GM23338 (cell line): ENCODE results near the gene SLC2A13. TPM values are rescaled to one million over a fixed set of nuclear protein-coding genes. Genes with fewer than 3 reads are reported as not detected.

Experiments
- ATAC-seq: fragments of 200-7000 bp; cut with Tn5 transposase; 3 replicates; pipeline ENCODE4 v1.9.1; 2020
- DNase-seq: peaks from one replicate; pipeline ENCODE4 v3.0.0-alpha.2; 2015; ENCODE audit warnings: low spot score
- H2AFZ ChIP-seq: fragments of 200-600 bp; sonication (generic); 2 replicates; pipeline ENCODE4 v1.8.0; 2016; ENCODE audit warnings: antibody characterized with exemption, mild to moderate bottlenecking, moderate library complexity
- H3F3A ChIP-seq: fragments of 200-600 bp; sonication (generic); replicated peaks from 2 replicates; pipeline ENCODE4 v1.8.0; 2017; ENCODE audit warnings: antibody characterized with exemption, mixed run types, low read depth
- H3K27ac ChIP-seq: fragments of 200-600 bp; sonication (generic); 2 replicates; pipeline ENCODE4 v1.6.1; 2016; ENCODE audit warnings: low read depth
- H3K27me3 ChIP-seq: fragments of 200-600 bp; sonication (generic); 2 replicates; pipeline ENCODE4 v1.8.0; 2016; ENCODE audit warnings: mild to moderate bottlenecking, mixed run types, moderate library complexity; ENCODE audit not compliant: insufficient read depth
- H3K36me3 ChIP-seq: fragments of 200-600 bp; sonication (generic); 2 replicates; pipeline ENCODE4 v1.8.0; 2016; ENCODE audit warnings: mild to moderate bottlenecking; ENCODE audit not compliant: insufficient read depth
- H3K4me1 ChIP-seq: fragments of 200-600 bp; sonication (generic); 2 replicates; pipeline ENCODE4 v1.8.0; 2016; ENCODE audit warnings: mild to moderate bottlenecking, moderate library complexity; ENCODE audit not compliant: insufficient read depth
- H3K4me2 ChIP-seq: fragments of 200-600 bp; sonication (generic); 2 replicates; pipeline ENCODE4 v1.7.1; 2017; ENCODE audit warnings: mixed run types
- H3K4me3 ChIP-seq: fragments of 200-600 bp; sonication (generic); 2 replicates; pipeline ENCODE4 v1.6.1; 2016; ENCODE audit warnings: mixed run types
- H3K79me2 ChIP-seq: fragments of 200-600 bp; sonication (generic); replicated peaks from 2 replicates; pipeline ENCODE4 v1.8.0; 2017; ENCODE audit warnings: mild to moderate bottlenecking; ENCODE audit not compliant: insufficient read depth
- H3K9me2 ChIP-seq: fragments of 200-600 bp; sonication (generic); 2 replicates; pipeline ENCODE4 v1.8.0; 2017; ENCODE audit not compliant: insufficient read depth
- H4K20me1 ChIP-seq: fragments of 200-600 bp; sonication (generic); replicated peaks from 2 replicates; pipeline ENCODE4 v1.8.0; 2017; ENCODE audit warnings: mild to moderate bottlenecking; ENCODE audit not compliant: insufficient read depth
- H3K27ac Mint-ChIP-seq: 2 replicates; pipeline ENCODE4 v1.8.0; 2020; ENCODE audit warnings: inconsistent platforms, mild to moderate bottlenecking, moderate library complexity, mixed read lengths
- H3K27me3 Mint-ChIP-seq: 3 replicates; pipeline ENCODE4 v1.8.0; 2022; ENCODE audit warnings: low read depth, mild to moderate bottlenecking, moderate library complexity, mixed read lengths, inconsistent platforms; ENCODE audit not compliant: insufficient read depth, poor library complexity
- H3K36me3 Mint-ChIP-seq: 3 replicates; pipeline ENCODE4 v1.8.0; 2021; ENCODE audit warnings: low read depth, mild to moderate bottlenecking, inconsistent platforms, moderate library complexity, mixed read lengths
- H3K4me1 Mint-ChIP-seq: 3 replicates; pipeline ENCODE4 v1.8.0; 2020; ENCODE audit warnings: mild to moderate bottlenecking, inconsistent platforms, mixed read lengths
- H3K4me3 Mint-ChIP-seq: 3 replicates; pipeline ENCODE4 v1.8.0; 2021; ENCODE audit warnings: moderate library complexity, mild to moderate bottlenecking, inconsistent platforms, mixed read lengths
- H3K9me3 Mint-ChIP-seq: 3 replicates; pipeline ENCODE4 v1.8.0; 2020; ENCODE audit warnings: moderate library complexity, mild to moderate bottlenecking, inconsistent platforms, mixed read lengths
- CREB1 ChIP-seq: fragments of 250-450 bp; sonication (Bioruptor Pico); IDR thresholded peaks from 2 replicates; pipeline ENCODE4 v1.5.0; 2020; ENCODE audit warnings: low read depth, mild to moderate bottlenecking, moderate library complexity
- CTCF ChIP-seq, 2 experiments: fragments of 200-600 bp in 1 of 2; sonication (generic) in 1 of 2; conservative IDR thresholded peaks; 2 replicates each; pipeline versions ENCODE4 v1.5.1 to v1.6.1; 2016 to 2017; ENCODE audit warnings: antibody characterized with exemption in 2 of 2, low read depth in 2 of 2, mild to moderate bottlenecking in 2 of 2, moderate library complexity in 1 of 2
- ETS1 ChIP-seq: IDR thresholded peaks from 2 replicates; pipeline ENCODE4 v1.6.1; 2016; ENCODE audit warnings: antibody characterized with exemption
- EZH2 ChIP-seq: fragments of 200-600 bp; sonication (generic); IDR thresholded peaks from one replicate; pipeline ENCODE4 v1.8.0; 2017; ENCODE audit warnings: antibody characterized with exemption, mild to moderate bottlenecking, low read depth; ENCODE audit not compliant: unreplicated experiment
- EZH2phosphoT487 ChIP-seq: fragments of 200-600 bp; sonication (generic); IDR thresholded peaks from one replicate; pipeline ENCODE4 v1.8.1; 2018; ENCODE audit warnings: antibody characterized with exemption; ENCODE audit not compliant: unreplicated experiment
- JUNB ChIP-seq: IDR thresholded peaks from one replicate; pipeline ENCODE4 v1.6.1; 2016; ENCODE audit warnings: antibody characterized with exemption; ENCODE audit not compliant: unreplicated experiment
- NANOG ChIP-seq: IDR thresholded peaks from 2 replicates; pipeline ENCODE4 v1.6.1; 2016; ENCODE audit warnings: antibody characterized with exemption, borderline replicate concordance
- POLR2AphosphoS5 ChIP-seq: IDR thresholded peaks from 2 replicates; pipeline ENCODE4 v1.6.1; 2016; ENCODE audit warnings: antibody characterized with exemption, low read depth
- REST ChIP-seq: IDR thresholded peaks from one replicate; pipeline ENCODE4 v1.6.1; 2018; ENCODE audit warnings: antibody characterized with exemption; ENCODE audit not compliant: unreplicated experiment
- ZNF114 ChIP-seq: fragments of 250-450 bp; sonication (Bioruptor Pico); IDR thresholded peaks from 2 replicates; pipeline ENCODE4 v1.5.0; 2020; ENCODE audit warnings: mild to moderate bottlenecking, moderate library complexity
- ZNF331 ChIP-seq: fragments of 250-450 bp; sonication (Bioruptor Pico); IDR thresholded peaks from 2 replicates; pipeline ENCODE4 v1.5.0; 2020; ENCODE audit warnings: low read depth, mild to moderate bottlenecking, moderate library complexity
- ZNF462 ChIP-seq: fragments of 250-450 bp; sonication (Bioruptor Pico); IDR thresholded peaks from 2 replicates; pipeline ENCODE4 v1.5.0; 2020; ENCODE audit warnings: mild to moderate bottlenecking, moderate library complexity
- polyA plus RNA-seq: library from polyadenylated mRNA; unstranded; fragments of >200 nt; fragmentation: Nextera tagmentation; extraction: Ambion mirVana; gene quantifications from 2 replicates; pipeline ENCODE4 v1.2.1, GENCODE V29; 2016
- total RNA-seq: library from RNA; depleted of rRNA; stranded (reverse); fragments of >200 nt; shearing (Covaris generic); gene quantifications from 2 replicates; pipeline ENCODE4 v1.2.3, GENCODE V29; 2014

The SLC2A13 gene
- total and polyA plus RNA-seq, 2 experiments from 2014 or later, result 6.8 to 22.7 TPM

- H3K4me1 Mint-ChIP-seq, result peaks cover 28% of the 10 kb centered on the region
- ATAC-seq, result no peak
- no peak overlapping the region for H3K27ac Mint-ChIP-seq
- Histone ChIP-seq H2AFZ (no peak overlapping the region), H3K4me2 (no peak overlapping the region), H3K4me3 (no peak overlapping the region), H3K36me3 (no peaks in the 10 kb centered on the region), H3K4me1 (no peaks in the 10 kb centered on the region), H3K79me2 (no peaks in the 10 kb centered on the region), H4K20me1 (no peaks in the 10 kb centered on the region), H3F3A (no peaks in the 10 kb centered on the region), H3K27ac (no peak overlapping the region), H3K27me3 (no peaks in the 10 kb centered on the region), H3K9me2 (no peaks in the 10 kb centered on the region)
- no peaks in the 10 kb centered on the region for H3K27me3 Mint-ChIP-seq
- no peaks in the 10 kb centered on the region for H3K9me3 Mint-ChIP-seq
- no peak overlapping the region for H3K4me3 Mint-ChIP-seq
- DNase-seq, result no peak
- H3K36me3 Mint-ChIP-seq, result no peaks in the 10 kb centered on the region
- TF ChIP-seq ETS1 (no peak), POLR2AphosphoS5 (no peak), JUNB (no peak), EZH2 (no peak), NANOG (no peak), REST (no peak), ZNF462 (CRISPR knock-in tag) (no peak), CREB1 (CRISPR knock-in tag) (no peak), EZH2phosphoT487 (no peak), ZNF114 (no peak), CTCF (conservative IDR thresholded peaks at IDR 0.05; ENCODE audit: low read depth in 2 of 2) (no peak), ZNF331 (CRISPR knock-in tag) (no peak)
Observed at GRCh38 chr12:39919790-39920189, 186.1 kb downstream of the SLC2A13 start.
